SK-N-SH (cell line): ENCODE results near the gene NOD2. TPM values are rescaled to one million over a fixed set of nuclear protein-coding genes. Genes with fewer than 3 reads are reported as not detected.

ENCODE experiments used
- CTCF ChIA-PET: fragments of 300-600, 350-600 bp; formaldehyde crosslinking; extraction: SDS; loops from one replicate; lab custom pipeline; 2021; lab: Yijun Ruan, JAX
- POLR2A ChIA-PET: fragments of 350-600 bp; sonication (Branson Sonifier 250); formaldehyde crosslinking; extraction: SDS; loops from one replicate; lab custom pipeline; 2020; ENCODE audit warnings: antibody characterized with exemption, inconsistent platforms; lab: Yijun Ruan, JAX
- DNase-seq: peaks from one replicate; pipeline ENCODE4 v3.0.0; 2012
- H2AFZ ChIP-seq: fragments of 200-600 bp; sonication (generic); 2 replicates; pipeline ENCODE4 v1.8.1; 2016; ENCODE audit warnings: antibody characterized with exemption, mild to moderate bottlenecking, low read depth
- H3F3A ChIP-seq: fragments of 200-600 bp; sonication (generic); replicated peaks from 2 replicates; pipeline ENCODE3; 2016; ENCODE audit warnings: antibody characterized with exemption, mild to moderate bottlenecking; ENCODE audit not compliant: insufficient read depth
- H3K27ac ChIP-seq, 2 experiments: fragments of 200-500 bp in 1 of 2; fragments of 200-600 bp in 1 of 2; sonication (Bioruptor generic) in 1 of 2; sonication (generic), shearing (Covaris generic) in 1 of 2; 2 replicates each; pipeline versions ENCODE4 v1.5.1 to v1.6.1; 2014 to 2016; ENCODE audit warnings: low read depth in 2 of 2, inconsistent platforms in 1 of 2, low read length in 1 of 2, mild to moderate bottlenecking in 1 of 2, mixed read lengths in 1 of 2
- H3K27me3 ChIP-seq: fragments of 200-600 bp; sonication (generic), shearing (Covaris generic); 2 replicates; pipeline ENCODE4 v1.6.1; 2016; ENCODE audit warnings: mixed run types; ENCODE audit not compliant: insufficient read depth
- H3K36me3 ChIP-seq, 2 experiments: fragments of 200-500 bp in 1 of 2; fragments of 200-600 bp in 1 of 2; sonication (Bioruptor generic) in 1 of 2; sonication (generic) in 1 of 2; replicated peaks in 1 of 2; 2 replicates each; pipeline versions ENCODE3 to v1.5.1; 2014 to 2016; ENCODE audit warnings: low read length in 1 of 2, mild to moderate bottlenecking in 1 of 2; ENCODE audit not compliant: insufficient read depth in 2 of 2, control insufficient read depth in 1 of 2
- H3K4me1 ChIP-seq, 2 experiments: fragments of 200-500 bp in 1 of 2; fragments of 200-600 bp in 1 of 2; sonication (Bioruptor generic) in 1 of 2; sonication (generic), shearing (Covaris generic) in 1 of 2; 2 replicates each; pipeline versions ENCODE4 v1.5.1 to v1.6.1; 2014 to 2016; ENCODE audit warnings: low read depth in 1 of 2, low read length in 1 of 2, mixed run types in 1 of 2; ENCODE audit not compliant: insufficient read depth in 2 of 2, control insufficient read depth in 1 of 2
- H3K4me2 ChIP-seq: fragments of 200-600 bp; sonication (generic), shearing (Covaris generic); 2 replicates; pipeline ENCODE4 v1.6.1; 2017; ENCODE audit warnings: mixed run types
- H3K4me3 ChIP-seq, 2 experiments: fragments of 200-500 bp in 1 of 2; fragments of 200-600 bp in 1 of 2; sonication (Bioruptor generic) in 1 of 2; sonication (generic), shearing (Covaris generic) in 1 of 2; 2 replicates each; pipeline versions ENCODE4 v1.5.1 to v1.8.1; 2014 to 2016; ENCODE audit warnings: low read depth in 2 of 2, inconsistent platforms in 1 of 2, low read length in 1 of 2, mild to moderate bottlenecking in 1 of 2, mixed read lengths in 1 of 2, moderate library complexity in 1 of 2
- H3K79me2 ChIP-seq: fragments of 200-600 bp; sonication (generic); 2 replicates; pipeline ENCODE4 v1.8.1; 2017; ENCODE audit warnings: mild to moderate bottlenecking; ENCODE audit not compliant: insufficient read depth
- H3K9ac ChIP-seq: fragments of 200-600 bp; sonication (generic); 2 replicates; pipeline ENCODE4 v1.6.1; 2017; ENCODE audit warnings: mixed run types
- H3K9me2 ChIP-seq: fragments of 200-600 bp; sonication (generic); 2 replicates; pipeline ENCODE4 v1.6.1; 2017; ENCODE audit warnings: mixed run types
- H3K9me3 ChIP-seq: fragments of 200-600 bp; sonication (generic); 2 replicates; pipeline ENCODE4 v1.6.1; 2017; ENCODE audit warnings: mixed run types, mild to moderate bottlenecking, moderate library complexity
- H4K20me1 ChIP-seq: fragments of 200-600 bp; sonication (generic); 2 replicates; pipeline ENCODE4 v1.6.1; 2017; ENCODE audit warnings: mild to moderate bottlenecking, mixed run types; ENCODE audit not compliant: insufficient read depth
- CHD2 ChIP-seq: fragments of 150-350 bp; IDR thresholded peaks from 2 replicates; pipeline ENCODE4 v1.6.1; 2018; ENCODE audit warnings: low read length; ENCODE audit not compliant: partially characterized antibody
- CTCF ChIP-seq: fragments of 200-600 bp; sonication (generic); IDR thresholded peaks from 2 replicates; pipeline ENCODE4 v1.6.1; 2017; ENCODE audit warnings: antibody characterized with exemption, mild to moderate bottlenecking, moderate library complexity
- ELF1 ChIP-seq: IDR thresholded peaks from 2 replicates; pipeline ENCODE4 v1.4.0; 2012
- EZH2phosphoT487 ChIP-seq: fragments of 200-600 bp; sonication (generic); IDR thresholded peaks from 2 replicates; pipeline ENCODE4 v1.6.1; 2017; ENCODE audit warnings: low read depth, mixed run types, mild to moderate bottlenecking, antibody characterized with exemption, moderate library complexity, borderline replicate concordance
- FOXM1 ChIP-seq: IDR thresholded peaks from 2 replicates; pipeline ENCODE4 v1.4.0; 2012; ENCODE audit warnings: low read depth, mild to moderate bottlenecking
- GABPA ChIP-seq: IDR thresholded peaks from 2 replicates; pipeline ENCODE4 v1.4.0; 2012; ENCODE audit warnings: low read depth, mild to moderate bottlenecking
- GATA2 ChIP-seq: sonication (generic); formaldehyde crosslinking; IDR thresholded peaks from 2 replicates; pipeline ENCODE4 v1.5.0; 2020; ENCODE audit warnings: mild to moderate bottlenecking, missing genetic modification reagents
- IRF3 ChIP-seq: fragments of 150-350 bp; IDR thresholded peaks from 2 replicates; pipeline ENCODE4 v1.6.1; 2016; ENCODE audit warnings: mild to moderate bottlenecking, low read depth, low read length
- MAX ChIP-seq: IDR thresholded peaks from 2 replicates; pipeline ENCODE4 v1.4.0; 2012; ENCODE audit warnings: low read depth
- MEF2A ChIP-seq: IDR thresholded peaks from 2 replicates; pipeline ENCODE4 v1.4.0; 2012; ENCODE audit warnings: low read depth, borderline replicate concordance
- MXI1 ChIP-seq: IDR thresholded peaks from 2 replicates; pipeline ENCODE4 v1.6.1; 2012; ENCODE audit warnings: mild to moderate bottlenecking, low read depth, low read length, improper control_type of control experiment
- NFIC ChIP-seq: IDR thresholded peaks from 2 replicates; pipeline ENCODE4 v1.4.0; 2012; ENCODE audit warnings: borderline replicate concordance
- NRF1 ChIP-seq: IDR thresholded peaks from 2 replicates; pipeline ENCODE4 v1.6.1; 2012; ENCODE audit warnings: low read depth, mild to moderate bottlenecking, low read length
- POLR2AphosphoS5 ChIP-seq: IDR thresholded peaks from 2 replicates; pipeline ENCODE4 v1.6.1; 2012; ENCODE audit warnings: low read depth, low read length
- RAD21 ChIP-seq: IDR thresholded peaks from 2 replicates; pipeline ENCODE4 v1.6.1; 2012; ENCODE audit warnings: mild to moderate bottlenecking, low read length
- RCOR1 ChIP-seq: fragments of 150-350 bp; IDR thresholded peaks from 2 replicates; pipeline ENCODE4 v1.6.1; 2017; ENCODE audit warnings: antibody characterized with exemption, low read length
- SIN3A ChIP-seq: IDR thresholded peaks from 2 replicates; pipeline ENCODE4 v1.6.1; 2012; ENCODE audit warnings: low read depth, mild to moderate bottlenecking, low read length, moderate library complexity, borderline replicate concordance
- SMC3 ChIP-seq: IDR thresholded peaks from 2 replicates; pipeline ENCODE4 v1.6.1; 2012; ENCODE audit warnings: low read depth, low read length, improper control_type of control experiment
- TCF12 ChIP-seq: IDR thresholded peaks from 2 replicates; pipeline ENCODE4 v1.4.0; 2012
- TEAD4 ChIP-seq: IDR thresholded peaks from 2 replicates; pipeline ENCODE4 v1.4.0; 2012; ENCODE audit warnings: mild to moderate bottlenecking, borderline replicate concordance; ENCODE audit not compliant: insufficient read depth
- USF2 ChIP-seq: fragments of 150-350 bp; IDR thresholded peaks from 2 replicates; pipeline ENCODE4 v1.6.1; 2017; ENCODE audit warnings: antibody characterized with exemption, low read length, low read depth, borderline replicate concordance
- ZBTB33 ChIP-seq: IDR thresholded peaks from 2 replicates; pipeline ENCODE4 v1.4.0; 2012; ENCODE audit warnings: low read depth, borderline replicate concordance
- WGBS: methylation state at CpG from one replicate; pipeline ENCODE4 v1.1.6; 2017; ENCODE audit warnings: low lambda C conversion rate; 5-methylcytosine and 5-hydroxymethylcytosine counted together
- polyA plus RNA-seq, 3 experiments: library from polyadenylated mRNA; depleted of rRNA; stranded (reverse); fragments of >200 nt; gene quantifications; 2 replicates each; pipeline ENCODE4 v1.2.3, GENCODE V29; 2012

Gene NOD2
- polyA plus RNA-seq, 1 of the 3 experiments (the other 2 are of a cell fraction) = not detected

GRCh38 chr16:50665128-50665878, 28.1 kb upstream of the NOD2 start:
- no peaks in the 10 kb centered on the region for H3K36me3 ChIP-seq
- TF ChIP-seq CHD2 (no peak), TCF12 (no peak), GABPA (no peak), TEAD4 (no peak), POLR2AphosphoS5 (no peak), RAD21 (peak; percentile 94), SIN3A (no peak), NFIC (no peak), FOXM1 (no peak), GATA2 (no peak), MEF2A (no peak), SMC3 (peak; percentile 93), ZBTB33 (no peak), EZH2phosphoT487 (no peak), ELF1 (no peak), USF2 (no peak), IRF3 (no peak), MAX (no peak), NRF1 (no peak), RCOR1 (no peak), MXI1 (no peak), CTCF (peak; percentile 79)
- TF ChIP-seq, all 33 proteins: peak for 3
- Histone ChIP-seq H3K9ac (no peak overlapping the region), H3F3A (no peaks in the 10 kb centered on the region), H3K4me2 (peak overlapping the region; percentile 49; the same call in 1 of the 2 replicates), H4K20me1 (no peaks in the 10 kb centered on the region), H3K4me1 (no peaks in the 10 kb centered on the region; a peak in 1 of 4 replicates), H3K4me3 (peak overlapping the region in 1 of 2 experiments; percentile 45; a peak in 2 of 4 replicates), H3K27me3 (no peaks in the 10 kb centered on the region), H3K9me3 (no peaks in the 10 kb centered on the region), H3K27ac (no peak overlapping the region), H3K79me2 (no peaks in the 10 kb centered on the region), H2AFZ (no peak overlapping the region), H3K9me2 (no peaks in the 10 kb centered on the region)
- peak; percentile 84 for DNase-seq
- ChIA-PET CTCF (interaction anchor here (0.6 to 16.3 kb wide), 105 partner anchors 12 to 640 kb away, joined by 3 to 326 read pairs (median 4); partner anchors contain the start of genes BRD7, CNEP1R1, CYLD and NKD1), POLR2A (interaction anchor here (0.7 to 1.1 kb wide), 2 partner anchors 292 to 293 kb away, joined by 3 to 4 read pairs; no protein-coding TSS in a partner anchor)
- 34% methylated on average over 36 of the region's 40 CpGs for WGBS
